ENCODE results near the gene ADAM19.

GRCh38 chr5:157532022-157532421 lies 43.6 kb downstream of the ADAM19 start:
- TF ChIP-seq CTCF (conservative IDR thresholded peaks at IDR 0.05; ENCODE audit: low read depth in 2 of 2), result no peak
- TF ChIP-seq EZH2 (IDR thresholded peaks at IDR 0.05; ENCODE audit: low read depth, unreplicated experiment), result no peak
- TF ChIP-seq POLR2AphosphoS5 (IDR thresholded peaks at IDR 0.05; ENCODE audit: low read depth), result no peak
- TF ChIP-seq ETS1 (IDR thresholded peaks at IDR 0.05), result no peak
- no peak for TF ChIP-seq EZH2phosphoT487 (IDR thresholded peaks at IDR 0.05; ENCODE audit: unreplicated experiment)
- TF ChIP-seq STAT1 (IDR thresholded peaks at IDR 0.05; ENCODE audit: unreplicated experiment), result no peak
- TF ChIP-seq REST (IDR thresholded peaks at IDR 0.05; ENCODE audit: unreplicated experiment), result no peak
- no peak for TF ChIP-seq JUNB (IDR thresholded peaks at IDR 0.05; ENCODE audit: unreplicated experiment)
- no peak for TF ChIP-seq ZNF114 (CRISPR knock-in tag; IDR thresholded peaks at IDR 0.05)
- no peak for TF ChIP-seq ZNF462 (CRISPR knock-in tag; IDR thresholded peaks at IDR 0.05)

All from GM23338 (cell line).